Mesothelial cell of epicardium (in vitro differentiated cells): ENCODE data around the gene CABLES2. TPM values are rescaled to one million over a fixed set of nuclear protein-coding genes. Genes with fewer than 3 reads are reported as not detected.

Experiments used
- DNase-seq, 2 experiments: peaks; one replicate each; pipeline ENCODE4 v3.0.0; 2021; ENCODE audit warnings: low spot score in 2 of 2; ENCODE audit not compliant: unreplicated experiment in 2 of 2
- H3K27ac Mint-ChIP-seq: 2 replicates; pipeline ENCODE4 v1.8.0; 2021; ENCODE audit warnings: mixed read lengths
- H3K27me3 Mint-ChIP-seq: 2 replicates; pipeline ENCODE4 v1.8.0; 2021; ENCODE audit warnings: low read depth, mixed read lengths
- H3K36me3 Mint-ChIP-seq: 2 replicates; pipeline ENCODE4 v1.8.0; 2021; ENCODE audit warnings: mixed read lengths
- H3K4me1 Mint-ChIP-seq: 2 replicates; pipeline ENCODE4 v1.8.0; 2021; ENCODE audit warnings: mixed read lengths
- H3K4me3 Mint-ChIP-seq: 2 replicates; pipeline ENCODE4 v1.8.0; 2021; ENCODE audit warnings: mild to moderate bottlenecking, moderate library complexity, mixed read lengths
- H3K9me3 Mint-ChIP-seq: 2 replicates; pipeline ENCODE4 v1.8.0; 2021; ENCODE audit warnings: mixed read lengths
- total RNA-seq: library from RNA; stranded (reverse); gene quantifications from 3 replicates; pipeline ENCODE4 v1.2.1, GENCODE V29; 2021
- TF ChIP-seq, protein P1 (sequence below): fragments of 200-600 bp; sonication (generic); IDR thresholded peaks from one replicate; pipeline ENCODE4 v1.5.0; 2021; ENCODE audit warnings: antibody characterized with exemption; ENCODE audit not compliant: unreplicated experiment

CABLES2 gene
- total RNA-seq, 1 donor from 2014 or later: 23.7 TPM

DNA sequence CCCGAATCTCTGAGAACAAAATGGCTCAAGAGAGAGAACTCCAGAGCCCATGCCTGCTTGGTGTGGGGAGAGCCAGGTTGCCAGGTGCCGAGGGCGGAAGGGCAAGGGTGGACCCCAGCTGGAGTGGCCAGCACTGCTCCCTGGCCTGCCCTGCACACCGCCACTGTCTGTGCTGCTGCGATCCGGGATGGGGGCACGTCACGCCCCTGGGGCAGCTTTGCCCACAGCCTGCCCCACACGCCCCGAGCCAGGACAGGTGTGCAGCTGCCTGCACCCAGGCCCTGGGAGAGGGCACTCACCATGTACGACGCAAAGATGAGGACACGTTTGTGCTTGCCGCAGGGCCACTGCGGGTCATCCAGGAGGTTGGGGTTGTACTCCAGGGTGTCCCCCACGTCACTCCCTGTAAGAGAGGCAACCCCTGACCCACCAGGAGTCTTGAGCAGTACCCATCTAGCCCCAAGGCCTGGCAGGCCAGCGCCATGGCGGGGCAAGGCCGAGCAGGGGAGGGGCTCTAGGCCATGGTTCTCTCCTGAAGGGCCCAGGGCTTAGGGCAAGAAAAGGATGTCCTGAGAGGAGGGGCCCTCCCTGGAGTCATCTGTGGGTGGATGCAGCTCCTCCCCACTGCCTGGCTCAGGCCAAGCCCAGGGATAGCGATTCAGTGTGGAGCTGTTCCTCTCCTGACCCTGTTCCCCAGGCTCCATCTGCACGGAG is 14.3 kb downstream of the CABLES2 start:
- Mint-ChIP-seq H3K4me1 (peaks cover 11% of the 10 kb centered on the region), H3K9me3 (no peaks in the 10 kb centered on the region), H3K4me3 (no peak overlapping the region), H3K27ac (no peak overlapping the region), H3K27me3 (no peaks in the 10 kb centered on the region), H3K36me3 (peaks cover 11% of the 10 kb centered on the region)
- no peak for DNase-seq
- TF ChIP-seq, protein P1, sequence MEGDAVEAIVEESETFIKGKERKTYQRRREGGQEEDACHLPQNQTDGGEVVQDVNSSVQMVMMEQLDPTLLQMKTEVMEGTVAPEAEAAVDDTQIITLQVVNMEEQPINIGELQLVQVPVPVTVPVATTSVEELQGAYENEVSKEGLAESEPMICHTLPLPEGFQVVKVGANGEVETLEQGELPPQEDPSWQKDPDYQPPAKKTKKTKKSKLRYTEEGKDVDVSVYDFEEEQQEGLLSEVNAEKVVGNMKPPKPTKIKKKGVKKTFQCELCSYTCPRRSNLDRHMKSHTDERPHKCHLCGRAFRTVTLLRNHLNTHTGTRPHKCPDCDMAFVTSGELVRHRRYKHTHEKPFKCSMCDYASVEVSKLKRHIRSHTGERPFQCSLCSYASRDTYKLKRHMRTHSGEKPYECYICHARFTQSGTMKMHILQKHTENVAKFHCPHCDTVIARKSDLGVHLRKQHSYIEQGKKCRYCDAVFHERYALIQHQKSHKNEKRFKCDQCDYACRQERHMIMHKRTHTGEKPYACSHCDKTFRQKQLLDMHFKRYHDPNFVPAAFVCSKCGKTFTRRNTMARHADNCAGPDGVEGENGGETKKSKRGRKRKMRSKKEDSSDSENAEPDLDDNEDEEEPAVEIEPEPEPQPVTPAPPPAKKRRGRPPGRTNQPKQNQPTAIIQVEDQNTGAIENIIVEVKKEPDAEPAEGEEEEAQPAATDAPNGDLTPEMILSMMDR: no peak

DNA sequence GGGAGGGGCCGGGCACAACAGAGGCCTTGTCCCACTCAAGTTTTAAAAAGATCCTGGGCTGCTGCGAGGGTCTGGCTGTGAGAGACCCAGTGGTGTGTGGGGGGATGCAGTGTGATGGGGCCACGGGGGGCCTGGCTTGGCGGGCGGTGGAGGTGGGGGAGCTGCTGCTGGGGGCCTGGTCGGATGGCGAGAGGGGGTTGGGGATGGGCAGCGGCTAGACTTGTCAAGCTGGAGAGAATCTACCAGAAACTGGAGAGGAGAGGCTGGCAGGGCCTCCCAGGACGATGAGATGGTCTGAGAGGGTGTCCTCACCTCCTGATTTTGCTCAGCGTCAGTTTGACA is 15.0 kb downstream of the CABLES2 start:
- no peaks in the 10 kb centered on the region for H3K27me3 Mint-ChIP-seq
- no peak for DNase-seq
- no peak overlapping the region for H3K4me3 Mint-ChIP-seq
- TF ChIP-seq, protein P1: no peak
- H3K9me3 Mint-ChIP-seq: no peaks in the 10 kb centered on the region
- H3K4me1 Mint-ChIP-seq: peaks cover 15% of the 10 kb centered on the region
- H3K36me3 Mint-ChIP-seq: peaks cover 7% of the 10 kb centered on the region
- no peak overlapping the region for H3K27ac Mint-ChIP-seq

DNA sequence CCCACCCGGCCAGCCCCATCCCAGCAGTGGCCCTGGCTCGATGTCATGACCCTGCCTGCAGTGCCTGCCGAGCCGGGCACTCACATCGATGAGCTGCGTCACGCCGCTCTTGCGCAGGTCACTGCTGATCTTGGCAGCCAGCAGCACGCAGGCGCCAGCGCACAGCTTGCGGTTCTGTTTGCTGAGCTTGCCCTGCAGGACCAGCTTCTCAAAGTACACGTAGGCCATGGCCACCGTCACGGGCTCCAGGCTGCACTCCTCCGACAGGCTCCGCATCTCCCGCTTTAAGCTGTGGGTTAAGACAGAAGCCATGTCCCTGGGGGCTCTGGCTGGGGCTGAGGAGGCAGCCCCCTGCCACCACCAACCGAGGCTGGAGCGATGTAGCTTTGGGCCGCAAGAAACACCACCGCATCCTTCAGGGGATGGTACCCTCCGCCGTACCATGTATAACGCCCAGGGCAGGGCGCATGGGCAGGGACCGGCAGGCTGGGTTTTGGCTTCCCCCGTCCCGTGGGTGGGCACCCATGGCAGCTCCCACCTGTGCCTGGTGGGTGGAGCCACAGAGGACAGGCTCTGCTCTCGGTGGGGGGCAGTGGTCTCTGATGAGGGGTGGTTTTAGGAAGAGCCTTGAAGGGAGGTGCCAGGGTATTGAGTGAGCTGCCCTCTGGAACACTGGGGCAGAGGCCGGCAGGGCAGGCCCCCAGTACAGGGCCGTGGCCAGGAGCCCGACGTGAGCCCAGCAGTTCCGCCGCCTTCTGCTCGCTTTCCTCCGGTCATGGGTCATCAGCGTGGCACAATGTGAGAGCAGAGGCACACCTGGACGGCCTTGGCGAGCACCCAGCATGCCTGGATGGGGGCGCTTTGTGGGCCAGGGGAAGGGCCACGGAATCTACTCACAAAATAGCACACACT is 15.7 kb downstream of the CABLES2 start:
- TF ChIP-seq, protein P1: no peak

GRCh38 chr20:62390317-62391164 is 16.5 kb downstream of the CABLES2 start:
- DNase-seq: no peak
- Mint-ChIP-seq H3K9me3 (no peaks in the 10 kb centered on the region), H3K27me3 (no peaks in the 10 kb centered on the region), H3K36me3 (peaks cover 7% of the 10 kb centered on the region), H3K4me3 (no peak overlapping the region), H3K4me1 (peaks cover 22% of the 10 kb centered on the region), H3K27ac (no peak overlapping the region)
- TF ChIP-seq, protein P1: no peak

More for the DNA sequence above, 15.7 kb downstream of the CABLES2 start:
- Mint-ChIP-seq H3K36me3 (peaks cover 7% of the 10 kb centered on the region), H3K27me3 (no peaks in the 10 kb centered on the region), H3K4me3 (no peak overlapping the region), H3K27ac (no peak overlapping the region), H3K4me1 (peaks cover 15% of the 10 kb centered on the region), H3K9me3 (no peaks in the 10 kb centered on the region)
- DNase-seq: no peak

DNA sequence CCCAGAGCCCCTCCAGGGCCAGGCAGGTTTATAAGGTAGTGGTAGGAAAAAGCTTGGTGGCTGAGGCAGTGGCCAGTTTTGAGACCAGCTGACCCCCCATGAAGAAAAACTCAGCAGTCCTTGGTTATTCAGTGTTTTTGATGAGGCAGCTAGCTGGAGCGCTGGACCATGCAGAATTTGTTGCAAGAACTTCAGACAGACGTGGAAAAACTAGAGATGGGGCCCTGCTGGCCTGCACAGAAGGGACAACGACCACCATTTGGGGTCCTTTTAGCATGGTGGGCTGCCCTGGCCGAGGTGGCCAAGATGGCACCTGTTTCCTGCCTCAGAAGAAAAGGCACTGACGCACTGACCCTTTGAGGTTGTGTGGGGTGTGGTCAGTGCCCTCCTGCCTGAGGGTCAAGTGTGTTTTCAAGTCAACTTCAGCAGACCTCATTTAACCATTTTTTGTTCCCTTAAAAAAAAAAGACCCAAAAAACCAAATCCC is 17.4 kb downstream of the CABLES2 start:
- Mint-ChIP-seq H3K36me3 (peaks cover 7% of the 10 kb centered on the region), H3K9me3 (no peaks in the 10 kb centered on the region), H3K27me3 (no peaks in the 10 kb centered on the region), H3K4me3 (no peak overlapping the region), H3K27ac (no peak overlapping the region), H3K4me1 (peaks cover 30% of the 10 kb centered on the region)
- no peak for DNase-seq
- TF ChIP-seq, protein P1: no peak
